Spleen (tissue), 11 donors: ENCODE measurements around the gene NEK1. TPM values are rescaled to one million over a fixed set of nuclear protein-coding genes. Genes with fewer than 3 reads are reported as not detected.

Experiments used
- DNase-seq: peaks from one replicate; pipeline ENCODE4 v3.0.0-alpha.2; 2020
- H3K27ac ChIP-seq, 8 donors: fragments of 200-600 bp; sonication (generic) in 7 of 8; 1 replicate in 4 of 8; 2 replicates in 4 of 8; pipeline versions ENCODE4 v1.5.0 to v1.8.0; 2016 to 2021; ENCODE audit warnings: inconsistent platforms in 4 of 8, mild to moderate bottlenecking in 4 of 8, moderate library complexity in 1 of 8
- H3K27me3 ChIP-seq, 7 donors: fragments of 200-600 bp; sonication (generic) in 6 of 7; replicated peaks in 1 of 7; 1 replicate in 4 of 7; 2 replicates in 3 of 7; pipeline versions ENCODE4 v1.5.0 to v1.8.0; 2016 to 2021; ENCODE audit warnings: inconsistent platforms in 3 of 7, mild to moderate bottlenecking in 1 of 7
- H3K36me3 ChIP-seq, 6 donors: fragments of 200-600 bp; sonication (generic) in 5 of 6; 1 replicate in 4 of 6; 2 replicates in 2 of 6; pipeline versions ENCODE4 v1.5.0 to v1.8.0; 2016 to 2021; ENCODE audit warnings: inconsistent platforms in 2 of 6
- H3K4me1 ChIP-seq, 6 donors: fragments of 200-600 bp; sonication (generic) in 5 of 6; 1 replicate in 3 of 6; 2 replicates in 3 of 6; pipeline versions ENCODE4 v1.5.0 to v1.8.0; 2016 to 2021; ENCODE audit warnings: inconsistent platforms in 3 of 6
- H3K4me3 ChIP-seq, 8 donors: fragments of 200-600 bp; sonication (generic) in 7 of 8; 1 replicate in 4 of 8; 2 replicates in 4 of 8; pipeline versions ENCODE4 v1.5.0 to v1.8.0; 2016 to 2021; ENCODE audit warnings: inconsistent platforms in 4 of 8, mild to moderate bottlenecking in 4 of 8, moderate library complexity in 2 of 8
- H3K9me3 ChIP-seq, 8 donors: fragments of 200-600 bp; sonication (generic) in 7 of 8; 1 replicate in 4 of 8; 2 replicates in 4 of 8; pipeline versions ENCODE4 v1.5.0 to v1.8.0; 2016 to 2021; ENCODE audit warnings: inconsistent platforms in 4 of 8
- CTCF ChIP-seq, 11 experiments: fragments of 200-600 bp in 7 of 11; fragments of 450-650 bp in 4 of 11; sonication (generic) in 4 of 11; IDR thresholded peaks in 8 of 11; conservative IDR thresholded peaks in 3 of 11; 1 replicate in 7 of 11; 2 replicates in 4 of 11; pipeline versions ENCODE4 v1.4.0 to v1.8.0; 2016 to 2021; ENCODE audit warnings: antibody characterized with exemption in 11 of 11, inconsistent platforms in 4 of 11, mild to moderate bottlenecking in 1 of 11
- POLR2A ChIP-seq, 3 donors: fragments of 450-650 bp; IDR thresholded peaks; one replicate each; pipeline ENCODE4 v1.5.1; 2017; ENCODE audit warnings: antibody characterized with exemption in 3 of 3, mild to moderate bottlenecking in 1 of 3
- POLR2AphosphoS5 ChIP-seq, 3 donors: sonication (generic); formaldehyde crosslinking; IDR thresholded peaks; one replicate each; pipeline ENCODE4 v1.5.1; 2017; ENCODE audit warnings: antibody characterized with exemption in 3 of 3
- WGBS, 5 donors: extraction: QIAGEN DNeasy Blood & Tissue Kit in 3 of 5; methylation state at CpG; one replicate each; pipeline versions ENCODE4 v1.1.5 to v1.1.7; 2013 to 2018; 5-methylcytosine and 5-hydroxymethylcytosine counted together
- intact Hi-C: fragments of 100-400 bp; cut with DNase I; formaldehyde crosslinking; loops from one replicate; pipeline ENCODE4 v1.15.0; 2023; ENCODE audit warnings: low total_unique reads
- polyA plus RNA-seq, 3 donors: library from polyadenylated mRNA; stranded (reverse); fragments of 200-250 nt; gene quantifications; one replicate each; pipeline ENCODE4 v1.2.1, GENCODE V29; 2013
- total RNA-seq, 7 donors: library from RNA; depleted of rRNA in 3 of 7; stranded (reverse); fragments of >200 nt in 3 of 7; fragmentation: NEBNext Ultra II Directional in 4 of 7; extraction: Animal tissue kit (Norgen Biotek cat#: 25700) in 4 of 7; gene quantifications; one replicate each; pipeline versions ENCODE4 v1.1.0 to v1.2.1, GENCODE V29; 2016 to 2021
- donor health status: healthy with polysubstance abuse.
- donor health status: DM: no; HTN: no; CAD: no; lungs with moderate emphysema.
- donor health status: DM: no; HTN: no; CAD: no.
- donor health status: Bipolar disorder and iron deficiency.
- donor health status: healthy.
- donor health status: DM: no; HTN: no; CAD: no.
- donor health status: DM: yes; HTN: yes; CAD: no.

NEK1 gene
- total and polyA plus RNA-seq, 10 donors: 3.0 to 20.0 (median 11.1) TPM

- H3K27me3 ChIP-seq: no peaks in the 10 kb centered on the region
- peaks cover 0 to 21% (median 6%) of the 10 kb centered on the region in 6 donors for H3K36me3 ChIP-seq
- peaks cover 0 to 34% (median 24%) of the 10 kb centered on the region in 8 donors for H3K9me3 ChIP-seq
- TF ChIP-seq CTCF (IDR thresholded peaks at IDR 0.05 in 8 of 11, conservative IDR thresholded peaks at IDR 0.05 in 3 of 11) (no peak), POLR2AphosphoS5 (IDR thresholded peaks at IDR 0.05) (no peak), POLR2A (IDR thresholded peaks at IDR 0.05) (no peak)
- H3K4me3 ChIP-seq: no peak overlapping the region
- intact Hi-C loops: no loop called here
- no peak for DNase-seq
- no peak overlapping the region for H3K27ac ChIP-seq
- H3K4me1 ChIP-seq: no peaks in the 10 kb centered on the region
These were observed 71.6 kb downstream of the NEK1 start for GRCh38 chr4:169540774-169541173.

GRCh38 chr4:169530048-169530447 is 82.3 kb downstream of the NEK1 start:
- Histone ChIP-seq H3K27ac (no peak overlapping the region), H3K9me3 (no peaks in the 10 kb centered on the region), H3K27me3 (no peaks in the 10 kb centered on the region), H3K4me1 (no peaks in the 10 kb centered on the region), H3K4me3 (no peak overlapping the region), H3K36me3 (peaks cover 0 to 84% (median 20%) of the 10 kb centered on the region in 6 donors)
- WGBS, 5 donors: 51 to 95% (median 91%) methylated on average over 2 of the region's 2 CpGs
- no peak for DNase-seq
- intact Hi-C loops: no loop called here
- TF ChIP-seq CTCF (IDR thresholded peaks at IDR 0.05 in 8 of 11, conservative IDR thresholded peaks at IDR 0.05 in 3 of 11) (no peak), POLR2AphosphoS5 (IDR thresholded peaks at IDR 0.05) (no peak), POLR2A (IDR thresholded peaks at IDR 0.05) (no peak)

GRCh38 chr4:169523796-169524195 is 88.6 kb downstream of the NEK1 start:
- TF ChIP-seq POLR2A (IDR thresholded peaks at IDR 0.05) (no peak), POLR2AphosphoS5 (IDR thresholded peaks at IDR 0.05) (no peak), CTCF (IDR thresholded peaks at IDR 0.05 in 8 of 11, conservative IDR thresholded peaks at IDR 0.05 in 3 of 11) (no peak)
- Histone ChIP-seq H3K27me3 (no peaks in the 10 kb centered on the region), H3K4me1 (no peaks in the 10 kb centered on the region), H3K36me3 (peaks cover 0 to 52% (median 8%) of the 10 kb centered on the region in 6 donors), H3K27ac (no peak overlapping the region), H3K9me3 (no peaks in the 10 kb centered on the region), H3K4me3 (no peak overlapping the region)
- intact Hi-C loops: no loop called here
- DNase-seq: no peak

- TF ChIP-seq POLR2A (IDR thresholded peaks at IDR 0.05) (no peak), POLR2AphosphoS5 (IDR thresholded peaks at IDR 0.05) (no peak), CTCF (IDR thresholded peaks at IDR 0.05 in 8 of 11, conservative IDR thresholded peaks at IDR 0.05 in 3 of 11) (no peak)
- Histone ChIP-seq H3K4me3 (no peak overlapping the region), H3K27ac (no peak overlapping the region), H3K36me3 (peaks cover 0 to 26% (median 14%) of the 10 kb centered on the region in 6 donors), H3K27me3 (no peaks in the 10 kb centered on the region), H3K9me3 (no peaks in the 10 kb centered on the region), H3K4me1 (no peaks in the 10 kb centered on the region)
- WGBS, 5 donors: 92 to 97% (median 94%) methylated on average over 3 of the region's 3 CpGs
- DNase-seq: no peak
- intact Hi-C loops: no loop called here
These were observed 101.8 kb downstream of the NEK1 start for GRCh38 chr4:169510617-169511016.
